ENCODE measurements around the gene IFI30. TPM values are rescaled to one million over a fixed set of nuclear protein-coding genes. Genes with fewer than 3 reads are reported as not detected.

Gene IFI30
- total RNA-seq (0.74 and 1.1 TPM in 2 replicates), polyA plus RNA-seq (1.6 and 2.1 TPM in 2 replicates), polyA minus RNA-seq (0.45 TPM in 1 of 2 replicates, not detected in the other), Bru-seq, nascent RNA (not detected), BruChase-seq, experiment 1, labeled RNA remaining after a 6-hour chase (percentile 18 among the genes with signal in this experiment), BruChase-seq, experiment 2, labeled RNA remaining after a 2-hour chase (not detected)
- polyA plus RNA-seq (2011; cell fraction: cytosol; rRNA removed): 1.1 and 1.6 TPM in 2 replicates
- polyA plus RNA-seq (2011; cell fraction: nucleus; rRNA removed): 1.2 TPM in 1 of 2 replicates, not detected in the other
- polyA plus RNA-seq (2012): 0.38 and 0.96 TPM in 2 replicates
- 135 TPM for polyA minus RNA-seq (2011; cell fraction: cytosol; rRNA and poly(A)+ RNA removed)
- polyA minus RNA-seq (2011; cell fraction: nucleus; rRNA and poly(A)+ RNA removed): not detected in 2 replicates
- long read RNA-seq, partial matches to known transcripts: 1 of 3 reads
- long read RNA-seq, other reads (novel, unspliced or antisense): 0 of 3 reads

DNA sequence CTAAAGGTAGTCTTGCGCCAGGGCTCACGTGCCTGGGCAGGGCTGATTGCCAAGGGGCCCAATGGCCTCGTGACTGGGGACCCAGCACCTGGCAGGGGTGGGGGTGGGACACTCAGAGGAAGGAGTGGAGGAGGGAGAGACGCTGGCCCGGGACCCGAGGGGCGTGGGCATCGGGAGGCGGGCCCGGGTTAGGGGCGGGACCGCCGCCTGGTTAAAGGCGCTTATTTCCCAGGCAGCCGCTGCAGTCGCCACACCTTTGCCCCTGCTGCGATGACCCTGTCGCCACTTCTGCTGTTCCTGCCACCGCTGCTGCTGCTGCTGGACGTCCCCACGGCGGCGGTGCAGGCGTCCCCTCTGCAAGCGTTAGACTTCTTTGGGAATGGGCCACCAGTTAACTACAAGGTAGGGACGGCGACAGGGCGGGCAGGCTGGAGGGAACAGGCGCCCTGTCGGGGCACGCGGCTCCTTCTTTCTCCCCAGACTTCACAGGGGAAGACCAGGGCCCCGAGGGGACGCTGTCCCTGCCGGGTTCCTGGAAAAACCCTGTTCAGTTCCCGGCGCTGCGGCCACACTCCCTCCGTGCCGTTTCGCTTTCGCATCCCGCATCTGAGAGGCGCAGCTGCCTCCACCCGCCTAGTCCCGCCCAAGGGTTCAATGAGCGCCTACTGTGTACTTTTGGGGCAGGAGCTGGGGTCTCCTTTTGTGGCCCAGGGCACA, at the start of gene IFI30:
Gene IFI30, plus strand, starts transcription at position 242 of the 717 bp plus-strand sequence. Its CDS starts 29 bp downstream, at position 271.
- Histone ChIP-seq H3K27ac (ENCODE audit: insufficient read depth, low read depth, low read length) (no peak within 1 kb of the TSS), H3K4me1 (ENCODE audit: control insufficient read depth, extremely low read depth, insufficient read depth, low read length) (peaks cover 3% of the 10 kb centered on the region), H3K4me3 (replicated peaks in 1 of 3; ENCODE audit: insufficient read depth in 1 of 3, low read depth in 1 of 3, low read length in 3 of 3) (peak within 1 kb of the TSS; percentile 30 to 59 (median 59)), H4K20me1 (replicated peaks; ENCODE audit: control insufficient read depth, extremely low read depth, insufficient read depth, low read length) (no peaks in the 10 kb centered on the region), H3K9me3 (replicated peaks; ENCODE audit: control insufficient read depth, insufficient read depth, low read length) (no peaks in the 10 kb centered on the region), H3K79me2 (ENCODE audit: control insufficient read depth, insufficient read depth, low read length) (no peaks in the 10 kb centered on the region), H2AFZ (ENCODE audit: low read depth, low read length) (peak within 1 kb of the TSS; percentile 94), H3K27me3 (ENCODE audit: control insufficient read depth in 2 of 2, insufficient read depth in 2 of 2, low read length in 2 of 2) (peaks cover 0 to 2% of the 10 kb centered on the region in 2 experiments), H3K9me1 (replicated peaks; ENCODE audit: control insufficient read depth, extremely low read depth, insufficient read depth, low read length) (no peaks in the 10 kb centered on the region), H3K9ac (replicated peaks; ENCODE audit: extremely low read depth, insufficient read depth, low read length) (no peak within 1 kb of the TSS), H3K4me2 (ENCODE audit: insufficient read depth, low read length) (peak within 1 kb of the TSS; percentile 66), H3K36me3 (ENCODE audit: control insufficient read depth in 2 of 2, extremely low read depth in 1 of 2, insufficient read depth in 2 of 2, low read length in 2 of 2) (peaks cover under 1 to 5% of the 10 kb centered on the region in 2 experiments)
- FAIRE-seq (no peak), DNase-seq (ENCODE audit: low read depth, low spot score) (peak; percentile 37)
- ChIA-PET CTCF (interaction anchor here (0.9 to 1.5 kb wide), 2 partner anchors 10 to 60 kb away, joined by 3 to 14 read pairs; no protein-coding TSS in a partner anchor), POLR2A (no interaction called here)
- BruUV-seq (replicated peaks): no TSS peak
- dilution Hi-C loops (cut with MboI; ENCODE audit: extremely low pct_ligation_motif_present, low sequenced_read_pairs) (no loop called here), intact Hi-C loops (cut with micrococcal nuclease) (no loop called here)
- TF ChIP-seq EZH2 (IDR thresholded peaks at IDR 0.05; ENCODE audit: borderline replicate concordance, low read depth, low read length, severe bottlenecking): no peak
- TF ChIP-seq CTCF (IDR thresholded peaks at IDR 0.05; ENCODE audit: extremely low read depth in 1 of 2, insufficient read depth in 1 of 2, low read depth in 1 of 2, low read length in 2 of 2): no peak
- TF ChIP-seq MYC (IDR thresholded peaks at IDR 0.05; ENCODE audit: low read depth, low read length): no peak
- no peak for TF ChIP-seq FOS (IDR thresholded peaks at IDR 0.05; ENCODE audit: borderline replicate concordance, insufficient read depth, low read length)
- no peak for TF ChIP-seq POLR2AphosphoS5 (IDR thresholded peaks at IDR 0.05; ENCODE audit: insufficient read depth, low read depth, low read length)
- no peak for TF ChIP-seq GATA2 (IDR thresholded peaks at IDR 0.05; ENCODE audit: insufficient read depth, insufficient read length, low read depth, low read length)
- TF ChIP-seq POLR2A (IDR thresholded peaks at IDR 0.05; ENCODE audit: low read depth, low read length): no peak
- no peak for TF ChIP-seq JUN (IDR thresholded peaks at IDR 0.05; ENCODE audit: borderline replicate concordance, insufficient read depth, insufficient read length, low read depth)
- no peak for TF ChIP-seq MAX (IDR thresholded peaks at IDR 0.05; ENCODE audit: insufficient read depth, insufficient read length)

Measured in endothelial cell of umbilical vein (primary cell).